Naive thymus-derived CD4-positive, alpha-beta T cell (primary cell): ENCODE data around the gene LRP6. TPM values are rescaled to one million over a fixed set of nuclear protein-coding genes. Genes with fewer than 3 reads are reported as not detected.

Experiments used
- ATAC-seq: fragments of 150-1000 bp; cut with Tn5 transposase; 2 replicates; pipeline ENCODE4 v1.10.0; 2021; ENCODE audit warnings: mild to moderate bottlenecking, moderate library complexity
- CTCF ChIA-PET: fragments of 350-600 bp; sonication (Branson Sonifier 250); formaldehyde crosslinking; loops from one replicate; lab custom pipeline; 2021; ENCODE audit warnings: antibody characterized with exemption; lab: Charles Lee
- POLR2A ChIA-PET: fragments of 350-600 bp; sonication (Branson Sonifier 250); formaldehyde crosslinking; loops from one replicate; lab custom pipeline; 2021; ENCODE audit warnings: antibody characterized with exemption, inconsistent platforms; lab: Charles Lee
- DNase-seq, 9 donors: peaks; one replicate each; pipeline versions ENCODE4 v3.0.0 to v3.0.0-alpha.2; 2020 to 2022; ENCODE audit warnings: mixed read lengths in 1 of 9
- H3K27ac ChIP-seq: one replicate; pipeline ENCODE4 v1.7.0; 2013; ENCODE audit warnings: mild to moderate bottlenecking, low read depth, low read length, moderate library complexity
- H3K27me3 ChIP-seq, 2 donors: one replicate each; pipeline ENCODE4 v1.7.0; 2013; ENCODE audit warnings: low read length in 2 of 2, mild to moderate bottlenecking in 2 of 2, moderate library complexity in 2 of 2; ENCODE audit not compliant: control insufficient read depth in 2 of 2, insufficient read depth in 2 of 2
- H3K36me3 ChIP-seq, 3 experiments: 1 replicate in 2 of 3; 2 replicates in 1 of 3; pipeline ENCODE4 v1.7.0; 2013; ENCODE audit warnings: low read length in 3 of 3, mild to moderate bottlenecking in 3 of 3, moderate library complexity in 1 of 3; ENCODE audit not compliant: insufficient read depth in 3 of 3, control insufficient read depth in 2 of 3
- H3K4me1 ChIP-seq, 2 donors: one replicate each; pipeline ENCODE4 v1.7.0; 2013; ENCODE audit warnings: low read length in 2 of 2, mild to moderate bottlenecking in 2 of 2, moderate library complexity in 1 of 2; ENCODE audit not compliant: control insufficient read depth in 2 of 2, insufficient read depth in 2 of 2
- H3K4me3 ChIP-seq: 2 replicates; pipeline ENCODE4 v1.7.0; 2013; ENCODE audit warnings: mild to moderate bottlenecking, low read length
- H3K9me3 ChIP-seq, 3 experiments: 1 replicate in 2 of 3; 2 replicates in 1 of 3; pipeline ENCODE4 v1.7.0; 2013; ENCODE audit warnings: low read length in 3 of 3; ENCODE audit not compliant: control insufficient read depth in 2 of 3
- H3K27ac Mint-ChIP-seq, 9 donors: one replicate each; pipeline ENCODE4 v1.8.0; 2020 to 2022; ENCODE audit warnings: mixed read lengths in 9 of 9, mild to moderate bottlenecking in 8 of 9, moderate library complexity in 5 of 9, inconsistent platforms in 2 of 9
- H3K27me3 Mint-ChIP-seq, 5 donors: one replicate each; pipeline ENCODE4 v1.8.0; 2021 to 2022; ENCODE audit warnings: mixed read lengths in 5 of 5, mild to moderate bottlenecking in 1 of 5
- H3K36me3 Mint-ChIP-seq, 5 donors: one replicate each; pipeline ENCODE4 v1.8.0; 2020 to 2022; ENCODE audit warnings: mixed read lengths in 5 of 5, mild to moderate bottlenecking in 3 of 5, inconsistent platforms in 1 of 5
- H3K4me1 Mint-ChIP-seq, 7 donors: one replicate each; pipeline ENCODE4 v1.8.0; 2020 to 2022; ENCODE audit warnings: mixed read lengths in 7 of 7, mild to moderate bottlenecking in 3 of 7, inconsistent platforms in 1 of 7
- H3K4me3 Mint-ChIP-seq, 10 donors: one replicate each; pipeline ENCODE4 v1.8.0; 2020 to 2022; ENCODE audit warnings: mild to moderate bottlenecking in 10 of 10, mixed read lengths in 10 of 10, moderate library complexity in 6 of 10, inconsistent platforms in 2 of 10
- H3K9me3 Mint-ChIP-seq, 11 donors: one replicate each; pipeline ENCODE4 v1.8.0; 2020 to 2022; ENCODE audit warnings: mixed read lengths in 11 of 11, mild to moderate bottlenecking in 4 of 11, inconsistent platforms in 1 of 11, moderate library complexity in 1 of 11
- intact Hi-C, 2 donors: fragments of 100-400 bp; cut with micrococcal nuclease; formaldehyde crosslinking; loops; one replicate each; pipeline ENCODE4 v1.15.1; 2023
- polyA plus RNA-seq, 2 donors: library from polyadenylated mRNA; unstranded; fragments of 300-500 nt; fragmentation: Illumina TruSeq; gene quantifications; one replicate each; pipeline ENCODE4 v1.2.3, GENCODE V29; 2021
- total RNA-seq, 6 experiments: library from RNA in 5 of 6; stranded (reverse) in 5 of 6; gene quantifications; 1 replicate in 5 of 6; 2 replicates in 1 of 6; pipeline ENCODE4 v1.2.3 and lab custom pipeline; 2021 to 2026

Gene LRP6
- total and polyA plus RNA-seq, 7 experiments from 2014 or later, result 1.6 to 12.6 (median 5.2) TPM

- Histone ChIP-seq H3K36me3 (no peaks in the 10 kb centered on the region), H3K27ac (no peak overlapping the region), H3K4me1 (no peaks in the 10 kb centered on the region), H3K9me3 (no peaks in the 10 kb centered on the region), H3K27me3 (no peaks in the 10 kb centered on the region), H3K4me3 (no peak overlapping the region)
- H3K4me1 Mint-ChIP-seq, result peaks cover 0 to 6% (median 0%) of the 10 kb centered on the region in 7 donors
- H3K9me3 Mint-ChIP-seq, result no peaks in the 10 kb centered on the region
- H3K27me3 Mint-ChIP-seq, result peaks cover 0 to 19% (median 0%) of the 10 kb centered on the region in 5 donors
- no peak overlapping the region for H3K27ac Mint-ChIP-seq
- intact Hi-C loops, result no loop called here
- no peak for ATAC-seq
- no peak for DNase-seq
- no peak overlapping the region for H3K4me3 Mint-ChIP-seq
- CTCF ChIA-PET, result no interaction called here
- POLR2A ChIA-PET, result interaction anchor here (0.6 kb wide), 2 partner anchors 9 to 573 kb away, joined by 3 read pairs; no protein-coding TSS in a partner anchor
- peaks cover 0 to 45% (median 35%) of the 10 kb centered on the region in 5 donors for H3K36me3 Mint-ChIP-seq
Measured at GRCh38 chr12:12138203-12139154, 128.4 kb downstream of the LRP6 start.

DNA sequence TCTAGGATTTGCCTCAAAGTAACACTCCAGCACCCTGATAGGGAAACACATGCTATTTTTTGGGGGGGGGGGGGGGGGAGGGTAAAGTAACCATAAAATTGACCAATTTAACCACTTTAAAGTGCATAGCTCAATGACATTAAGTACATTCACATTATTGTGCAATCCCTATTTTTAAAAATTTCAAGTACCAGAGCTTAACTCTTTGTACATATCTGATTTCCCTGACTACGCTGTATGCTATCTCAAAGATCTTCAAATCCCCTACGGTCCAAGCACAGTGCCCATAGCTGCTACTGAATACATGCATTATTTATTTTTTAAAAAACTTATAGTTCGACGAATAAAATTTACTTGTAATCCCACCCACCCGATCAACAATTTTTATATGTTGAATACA is 133.1 kb downstream of the LRP6 start:
- Histone ChIP-seq H3K27me3 (no peaks in the 10 kb centered on the region), H3K4me1 (no peaks in the 10 kb centered on the region), H3K9me3 (no peaks in the 10 kb centered on the region), H3K4me3 (no peak overlapping the region), H3K36me3 (no peaks in the 10 kb centered on the region), H3K27ac (no peak overlapping the region)
- intact Hi-C loops, result no loop called here
- ATAC-seq (no peak), DNase-seq (no peak)
- Mint-ChIP-seq H3K36me3 (peaks cover 2 to 51% (median 25%) of the 10 kb centered on the region in 5 donors), H3K27ac (no peak overlapping the region), H3K27me3 (peaks cover 0 to 7% (median 0%) of the 10 kb centered on the region in 5 donors), H3K9me3 (no peaks in the 10 kb centered on the region), H3K4me3 (no peak overlapping the region), H3K4me1 (peaks cover 0 to 11% (median 2%) of the 10 kb centered on the region in 7 donors)
- ChIA-PET CTCF (no interaction called here), POLR2A (no interaction called here)

GRCh38 chr12:12133259-12133658 is 133.6 kb downstream of the LRP6 start:
- Mint-ChIP-seq H3K4me1 (peaks cover 0 to 11% (median 2%) of the 10 kb centered on the region in 7 donors), H3K4me3 (no peak overlapping the region), H3K27me3 (peaks cover 0 to 5% (median 0%) of the 10 kb centered on the region in 5 donors), H3K36me3 (peaks cover 2 to 50% (median 20%) of the 10 kb centered on the region in 5 donors), H3K27ac (no peak overlapping the region), H3K9me3 (no peaks in the 10 kb centered on the region)
- intact Hi-C loops, result no loop called here
- no peak overlapping the region for H3K4me3 ChIP-seq
- H3K4me1 ChIP-seq, result no peaks in the 10 kb centered on the region
- CTCF ChIA-PET, result no interaction called here
- DNase-seq (no peak), ATAC-seq (no peak)
- H3K36me3 ChIP-seq, result no peaks in the 10 kb centered on the region
- H3K27me3 ChIP-seq, result no peaks in the 10 kb centered on the region
- no peaks in the 10 kb centered on the region for H3K9me3 ChIP-seq
- POLR2A ChIA-PET, result no interaction called here
- H3K27ac ChIP-seq, result no peak overlapping the region

DNA sequence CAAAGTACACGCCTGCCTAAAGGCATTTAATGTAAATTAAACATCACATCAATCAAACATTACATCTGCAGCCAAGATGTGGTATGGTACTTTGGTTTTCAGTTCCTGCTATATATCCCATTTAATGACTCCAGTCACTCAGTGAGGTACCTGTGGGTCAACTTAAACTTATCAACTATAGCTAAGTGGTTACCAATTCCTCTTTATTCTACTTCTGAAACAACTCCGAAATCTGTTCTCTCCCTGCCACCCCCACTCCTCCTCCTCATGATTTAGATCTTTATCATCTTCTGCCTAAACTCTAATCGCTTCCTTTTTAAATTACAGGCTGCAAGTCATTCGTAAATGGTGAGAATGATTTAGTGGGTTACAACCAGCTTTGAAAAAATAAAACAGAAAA is 138.2 kb downstream of the LRP6 start:
- peaks cover 0 to 26% (median 0%) of the 10 kb centered on the region in 3 experiments for H3K36me3 ChIP-seq
- Mint-ChIP-seq H3K27me3 (peaks cover 0 to 2% (median 0%) of the 10 kb centered on the region in 5 donors), H3K9me3 (no peaks in the 10 kb centered on the region), H3K4me3 (no peak overlapping the region), H3K36me3 (peaks cover 0 to 55% (median 15%) of the 10 kb centered on the region in 5 donors), H3K4me1 (peaks cover 0 to 11% (median 4%) of the 10 kb centered on the region in 7 donors), H3K27ac (peak overlapping the region in 1 of 9 donors; percentile 10)
- H3K27me3 ChIP-seq, result no peaks in the 10 kb centered on the region
- ATAC-seq, result no peak
- DNase-seq, result no peak
- no peaks in the 10 kb centered on the region for H3K9me3 ChIP-seq
- POLR2A ChIA-PET, result no interaction called here
- CTCF ChIA-PET, result no interaction called here
- H3K4me3 ChIP-seq, result no peak overlapping the region
- no peaks in the 10 kb centered on the region for H3K4me1 ChIP-seq
- intact Hi-C loops, result no loop called here
- H3K27ac ChIP-seq, result no peak overlapping the region

DNA sequence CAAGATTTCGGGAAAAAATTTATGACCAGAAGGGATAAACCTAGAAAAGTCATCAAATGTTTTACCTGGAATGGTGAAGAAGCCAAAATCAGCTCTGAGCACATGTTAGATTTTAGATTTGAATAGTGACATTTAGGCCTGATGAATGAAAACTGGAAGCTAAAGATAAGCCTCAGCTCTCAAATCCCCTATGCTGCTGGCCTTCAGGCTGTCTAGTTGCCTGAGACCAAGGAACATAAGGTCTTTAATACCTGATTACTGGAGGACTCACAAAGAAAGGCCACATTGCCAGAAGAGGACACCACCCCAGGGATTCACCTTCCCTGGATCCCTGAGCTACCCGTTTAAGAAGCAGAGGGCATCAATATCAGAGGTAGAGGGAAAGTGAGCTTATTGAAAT is 139.5 kb downstream of the LRP6 start:
- POLR2A ChIA-PET, result no interaction called here

DNA sequence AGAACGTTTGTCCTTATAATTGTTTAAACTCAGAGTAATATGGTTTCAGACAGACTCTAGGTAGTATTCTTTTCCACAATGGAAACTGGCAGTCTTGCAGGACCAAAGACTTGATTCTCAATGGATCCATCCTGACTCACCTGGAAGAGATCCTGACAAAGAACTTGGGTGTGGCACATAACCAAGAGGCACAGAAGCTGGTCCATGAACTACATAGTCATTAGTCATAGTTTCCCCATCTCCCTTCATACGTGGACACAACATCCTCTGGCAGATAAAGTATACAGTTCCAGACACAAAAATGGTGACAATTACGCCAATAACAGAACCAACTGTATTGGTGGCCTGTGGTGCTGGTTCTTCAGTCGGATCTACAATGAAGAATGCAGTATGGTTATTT is 140.3 kb downstream of the LRP6 start:
- Histone ChIP-seq H3K4me1 (no peaks in the 10 kb centered on the region), H3K4me3 (no peak overlapping the region), H3K27me3 (no peaks in the 10 kb centered on the region), H3K27ac (no peak overlapping the region), H3K36me3 (peaks cover 0 to 32% (median 0%) of the 10 kb centered on the region in 3 experiments), H3K9me3 (no peaks in the 10 kb centered on the region)
- Mint-ChIP-seq H3K9me3 (no peaks in the 10 kb centered on the region), H3K4me3 (no peak overlapping the region), H3K27me3 (peaks cover 0 to 2% (median 0%) of the 10 kb centered on the region in 5 donors), H3K27ac (no peak overlapping the region), H3K4me1 (peaks cover 0 to 11% (median 4%) of the 10 kb centered on the region in 7 donors), H3K36me3 (peaks cover 0 to 57% (median 15%) of the 10 kb centered on the region in 5 donors)
- CTCF ChIA-PET, result no interaction called here
- POLR2A ChIA-PET, result no interaction called here
- DNase-seq (no peak), ATAC-seq (no peak)
- intact Hi-C loops, result no loop called here

More for the DNA sequence above, 139.5 kb downstream of the LRP6 start:
- Histone ChIP-seq H3K4me3 (no peak overlapping the region), H3K4me1 (no peaks in the 10 kb centered on the region), H3K9me3 (no peaks in the 10 kb centered on the region), H3K36me3 (peaks cover 0 to 29% (median 0%) of the 10 kb centered on the region in 3 experiments), H3K27me3 (no peaks in the 10 kb centered on the region), H3K27ac (no peak overlapping the region)
- CTCF ChIA-PET, result interaction anchor here (0.6 kb wide), 1 partner anchor 16 kb away, joined by 5 read pairs; no protein-coding TSS in a partner anchor
- Mint-ChIP-seq H3K36me3 (peaks cover 0 to 55% (median 15%) of the 10 kb centered on the region in 5 donors), H3K27ac (no peak overlapping the region), H3K9me3 (no peaks in the 10 kb centered on the region), H3K4me1 (peaks cover 0 to 11% (median 4%) of the 10 kb centered on the region in 7 donors), H3K27me3 (peaks cover 0 to 2% (median 0%) of the 10 kb centered on the region in 5 donors), H3K4me3 (no peak overlapping the region)
- DNase-seq (no peak), ATAC-seq (no peak)
- intact Hi-C loops, result no loop called here
